SH-SY5Y (cell line): ENCODE data around the gene HTRA2.

Experiments used
- GATA2 ChIP-seq: IDR thresholded peaks from 2 replicates; pipeline ENCODE4 v1.6.1; 2011; ENCODE audit warnings: mild to moderate bottlenecking, low read depth, low read length
- GATA3 ChIP-seq: IDR thresholded peaks from 2 replicates; pipeline ENCODE4 v1.6.1; 2011; ENCODE audit warnings: low read depth, mild to moderate bottlenecking, low read length, moderate library complexity

The HTRA2 gene

DNA sequence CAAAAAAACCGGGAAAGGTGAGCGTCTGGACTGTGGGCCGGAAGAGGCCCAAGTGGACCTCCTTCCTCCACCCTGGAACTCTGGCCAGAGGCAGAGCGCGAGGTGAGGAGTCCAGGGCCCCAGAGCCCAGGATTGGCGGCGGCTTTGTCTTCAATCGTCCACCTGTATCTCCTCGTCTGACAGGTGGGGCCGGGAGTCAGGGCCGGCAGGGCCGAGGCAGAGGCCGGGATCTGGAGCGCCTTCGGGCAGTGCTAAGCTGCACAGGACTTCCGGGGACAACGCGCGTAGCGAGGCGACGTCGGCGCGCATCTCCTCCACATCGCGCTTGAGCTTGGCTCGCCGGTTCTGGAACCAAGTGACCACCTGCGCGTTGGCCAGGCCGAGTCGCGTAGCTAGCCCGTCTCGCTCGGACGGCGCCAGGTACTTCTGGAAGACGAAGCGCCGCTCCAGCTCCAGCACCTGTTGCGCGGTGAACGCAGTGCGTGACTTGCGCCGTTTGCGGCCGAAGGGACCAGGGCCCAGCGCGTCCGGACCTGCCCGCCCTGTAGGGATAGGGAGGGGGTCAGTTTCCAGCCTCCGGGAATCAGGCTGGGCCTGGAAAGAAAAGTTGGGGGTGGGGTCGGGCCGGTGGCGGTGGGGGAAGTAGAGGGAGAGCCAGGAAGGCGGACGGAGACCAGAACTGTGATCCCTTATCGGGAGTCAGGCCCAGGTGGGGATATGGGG, 31.8 kb upstream of the HTRA2 start:
- no peak for TF ChIP-seq GATA2
- no peak for TF ChIP-seq GATA3

DNA sequence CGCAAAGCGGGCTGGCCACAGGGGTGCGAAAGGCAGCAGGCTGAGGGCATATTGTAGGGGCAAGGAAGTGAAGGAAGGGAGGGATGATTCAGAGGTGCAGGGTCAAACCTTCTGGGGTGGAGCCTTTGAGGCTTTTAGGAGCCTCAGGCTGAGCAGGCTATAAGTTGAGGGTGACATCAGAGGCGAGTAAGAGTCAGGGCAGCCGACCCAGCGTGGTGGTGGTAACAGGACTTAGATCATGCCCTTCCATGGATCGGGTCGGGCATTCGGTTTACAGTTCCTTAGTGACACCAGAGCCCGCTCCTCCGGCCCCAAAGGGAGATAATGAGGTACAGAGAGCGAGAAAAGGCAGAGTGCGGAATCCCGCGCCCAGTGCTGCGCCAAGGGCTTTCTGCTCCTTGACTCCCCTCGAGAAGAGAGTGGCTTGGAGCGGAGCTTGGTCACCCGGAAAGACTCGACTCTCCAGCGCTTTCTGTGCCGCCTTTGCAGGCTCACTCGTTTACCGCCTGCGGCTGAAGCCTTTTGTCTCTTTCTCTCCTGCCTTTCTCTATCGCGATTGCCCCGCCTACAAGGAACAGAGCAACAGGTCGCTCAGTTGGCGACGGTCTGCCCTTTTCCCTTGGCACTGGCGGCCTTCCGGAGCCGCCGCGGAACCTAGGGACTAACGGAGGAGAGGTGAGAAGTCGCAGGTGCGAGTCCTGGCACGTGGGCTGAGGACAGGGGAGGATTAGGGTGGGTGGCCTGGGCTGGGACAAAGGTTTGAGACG, 31.1 kb upstream of the HTRA2 start:
- TF ChIP-seq GATA2, result no peak
- TF ChIP-seq GATA3, result no peak

DNA sequence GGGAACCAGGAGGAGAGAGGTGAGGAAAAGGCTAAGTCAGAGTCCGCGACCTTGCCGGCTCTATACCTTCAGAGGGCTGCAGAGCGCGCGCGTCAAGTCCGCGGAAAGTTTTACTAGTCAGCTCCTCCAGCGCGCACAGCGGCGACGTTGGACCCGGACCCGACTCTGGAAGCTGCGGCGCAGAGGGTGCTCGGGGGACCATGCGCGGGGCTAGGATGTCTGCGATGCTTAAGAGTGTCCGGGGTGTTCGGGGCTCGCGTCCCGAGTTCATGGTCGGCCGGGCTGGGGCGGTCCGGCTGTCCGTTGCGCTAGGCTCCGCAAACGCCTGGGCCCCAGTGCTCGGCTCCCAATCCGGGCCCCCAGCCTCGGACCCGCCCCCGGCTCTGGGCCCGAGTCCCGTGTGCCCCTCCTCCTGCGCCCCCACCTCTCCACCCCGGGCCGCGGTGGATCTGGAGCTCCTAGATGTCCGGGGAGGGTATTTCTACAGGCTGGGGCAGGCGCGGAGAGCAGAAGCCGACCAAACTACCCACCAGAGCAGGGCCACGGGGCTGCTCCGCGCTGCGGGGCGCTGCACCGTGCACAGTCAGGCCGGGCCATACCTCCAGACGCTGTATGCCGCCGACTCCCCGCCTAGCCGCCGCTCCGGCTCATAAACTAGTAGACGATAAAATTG, 30.3 kb upstream of the HTRA2 start, which contains the start of gene LBX2:
Gene LBX2, minus strand, starts transcription at position 337 of the 673 bp plus-strand sequence. Its CDS starts 66 bp downstream, at position 271.
- no peak for TF ChIP-seq GATA2
- no peak for TF ChIP-seq GATA3

GRCh38 chr2:74499940-74500577, 29.7 kb upstream of the HTRA2 start:
- TF ChIP-seq GATA3, result no peak
- no peak for TF ChIP-seq GATA2

DNA sequence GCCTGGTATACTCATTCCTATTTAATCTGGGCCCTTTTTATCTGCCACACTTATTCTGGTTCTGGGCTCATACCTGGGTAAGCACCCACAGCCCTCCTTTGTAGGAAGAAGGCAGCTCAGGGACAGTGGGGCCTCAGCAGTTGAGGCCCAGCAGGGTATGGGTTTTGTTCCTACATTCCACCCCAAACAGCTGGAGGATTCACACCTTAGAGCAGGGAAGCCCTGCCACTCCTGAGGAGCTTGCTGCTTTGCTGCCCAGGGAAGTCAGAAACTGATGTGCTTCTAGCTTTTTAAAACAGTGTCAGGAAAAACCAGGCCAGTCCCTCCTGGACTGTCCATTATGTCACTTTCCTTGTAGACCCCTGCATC, 29.2 kb upstream of the HTRA2 start:
- TF ChIP-seq GATA3 (no peak), GATA2 (no peak)

DNA sequence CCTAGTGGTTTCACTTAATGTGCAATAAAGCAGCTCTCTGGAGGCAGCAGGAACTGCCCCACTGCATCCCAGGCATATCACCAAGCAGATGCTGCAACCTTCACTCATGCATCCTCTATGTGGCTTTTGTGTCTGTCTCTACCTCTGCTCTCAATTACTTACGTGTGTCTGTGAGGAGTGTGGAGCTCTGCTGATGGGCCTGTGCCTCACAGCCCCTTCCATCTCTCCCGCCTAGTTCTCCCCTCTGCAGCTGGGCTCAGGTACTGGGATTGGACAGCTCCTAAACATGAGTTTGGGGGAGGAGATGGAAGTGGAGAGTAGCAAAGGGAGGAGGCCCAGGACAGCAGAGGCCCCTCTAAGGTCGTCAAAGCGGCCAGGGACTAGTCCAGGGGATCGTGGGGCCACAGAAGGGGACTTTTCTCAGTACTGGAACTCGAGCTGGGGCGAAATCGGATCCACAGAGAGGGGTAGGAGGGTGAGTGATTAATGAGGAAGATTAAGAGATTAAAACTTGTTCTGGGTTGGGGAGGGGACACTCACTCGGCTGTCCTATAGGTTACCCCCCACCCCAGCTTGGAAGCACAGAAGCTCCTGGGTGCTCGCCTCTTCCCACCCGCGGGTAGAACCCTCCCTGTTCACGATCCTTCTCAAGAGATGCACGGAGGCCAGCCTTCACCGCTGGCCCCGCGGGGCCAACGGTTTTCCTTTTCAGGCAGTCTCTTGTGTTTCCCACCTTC, 28.2 kb upstream of the HTRA2 start:
- TF ChIP-seq GATA3, result no peak

DNA sequence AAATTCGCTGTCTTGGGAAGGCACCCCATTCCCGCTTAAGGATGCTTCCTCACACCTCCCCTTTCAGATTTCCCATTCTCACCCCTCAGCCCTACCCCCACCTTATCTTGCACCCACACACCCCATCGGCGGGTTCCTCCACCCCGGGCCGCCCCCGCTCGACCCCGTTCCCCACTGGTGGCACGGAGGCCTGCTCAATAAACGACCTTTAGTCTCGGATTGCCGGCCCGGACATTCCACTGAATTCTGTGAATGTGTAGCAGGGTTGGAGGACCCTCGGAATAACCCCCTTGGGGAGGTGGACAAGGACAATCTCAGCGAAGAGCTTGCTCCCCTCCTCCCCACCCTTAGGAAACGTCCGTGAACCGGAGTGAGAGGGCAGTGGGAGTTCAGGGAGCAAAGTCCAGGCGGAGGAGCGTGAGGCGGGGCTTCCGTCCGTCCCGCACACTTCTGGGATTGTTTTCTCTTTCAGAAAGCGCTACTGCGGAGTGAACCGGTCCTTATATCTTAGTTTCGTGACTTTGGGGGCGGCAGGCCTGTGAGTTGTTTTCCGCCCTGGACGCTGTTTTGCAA, 27.5 kb upstream of the HTRA2 start:
- TF ChIP-seq GATA2 (no peak), GATA3 (no peak)

DNA sequence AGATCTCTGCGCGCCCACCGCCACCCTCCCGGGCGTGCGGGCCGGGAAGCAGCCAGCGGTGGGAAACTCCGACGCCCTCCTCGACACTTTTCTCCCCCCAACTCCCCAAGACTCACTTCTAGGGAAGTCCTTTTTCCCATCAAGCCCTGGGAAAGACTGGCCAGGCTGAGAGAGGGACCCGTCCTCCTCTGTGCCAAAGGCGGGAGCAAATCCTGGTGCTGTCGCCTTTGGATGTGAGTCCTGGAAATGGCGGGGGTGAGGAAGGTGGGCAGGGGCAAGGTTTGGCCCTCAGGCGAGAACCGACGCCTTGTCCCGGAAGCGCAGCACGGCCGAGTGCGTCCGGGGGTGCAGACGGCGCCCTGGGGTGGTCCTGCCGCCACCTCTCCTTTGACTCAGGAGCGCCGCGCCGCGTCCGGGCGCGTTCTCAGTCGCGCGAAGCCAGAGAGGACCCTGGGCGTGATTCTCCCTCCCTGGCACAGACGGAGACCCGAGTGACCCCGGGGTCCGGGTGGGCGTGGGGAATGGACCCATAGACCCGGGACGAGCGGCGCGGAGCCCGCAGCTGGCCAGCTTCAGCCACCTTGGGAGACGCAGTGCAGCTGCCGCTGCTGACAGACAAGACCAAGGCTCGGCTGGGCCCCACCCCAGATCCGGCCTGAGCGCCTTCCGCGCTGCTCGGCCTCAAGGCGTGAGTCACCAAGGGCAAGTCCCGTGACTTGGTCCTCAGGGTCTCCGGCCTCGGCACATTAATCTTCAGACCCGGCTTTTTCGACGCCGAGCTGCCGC, 26.8 kb upstream of the HTRA2 start:
- TF ChIP-seq GATA2, result no peak
- TF ChIP-seq GATA3, result no peak

- TF ChIP-seq GATA2, result no peak
- no peak for TF ChIP-seq GATA3
These were observed 25.9 kb upstream of the HTRA2 start for GRCh38 chr2:74503506-74504475.

GRCh38 chr2:74504591-74504990, 25.1 kb upstream of the HTRA2 start:
- TF ChIP-seq GATA3 (no peak), GATA2 (no peak)

GRCh38 chr2:74505448-74506246, 24.1 kb upstream of the HTRA2 start:
- TF ChIP-seq GATA3 (no peak), GATA2 (no peak)
